GM18499 (cell line): ENCODE measurements around the gene TNRC18.

ENCODE experiments used
- ATAC-seq: cut with Tn5 transposase; IDR thresholded peaks from one replicate; pipeline ENCODE4 v1.9.1; 2021; ENCODE audit warnings: moderate number of reproducible peaks; ENCODE audit not compliant: insufficient read depth, unreplicated experiment

The TNRC18 gene

DNA sequence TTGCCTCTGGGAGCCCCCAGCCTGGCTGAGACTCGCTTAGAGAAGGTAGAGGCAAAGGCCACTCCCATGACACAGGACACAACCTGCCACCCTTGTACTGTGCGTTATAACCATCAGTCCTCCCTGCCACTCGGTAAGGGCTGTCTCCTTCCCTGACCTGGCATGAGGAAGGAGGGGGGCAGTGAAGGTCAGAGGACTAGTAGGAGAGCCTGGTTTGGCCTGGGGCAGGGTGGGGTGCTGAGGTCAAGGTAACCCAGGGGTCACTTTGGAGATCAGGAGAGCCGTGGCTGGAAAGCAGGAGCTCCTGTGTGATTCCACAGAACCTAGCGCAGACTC lies 6.9 kb upstream of the TNRC18 start:
- ATAC-seq, result no peak

- ATAC-seq, result no peak
Measured at GRCh38 chr7:5429857-5430611, 6.4 kb upstream of the TNRC18 start.

- no peak for ATAC-seq
Measured at GRCh38 chr7:5429253-5429856, 5.7 kb upstream of the TNRC18 start.

DNA sequence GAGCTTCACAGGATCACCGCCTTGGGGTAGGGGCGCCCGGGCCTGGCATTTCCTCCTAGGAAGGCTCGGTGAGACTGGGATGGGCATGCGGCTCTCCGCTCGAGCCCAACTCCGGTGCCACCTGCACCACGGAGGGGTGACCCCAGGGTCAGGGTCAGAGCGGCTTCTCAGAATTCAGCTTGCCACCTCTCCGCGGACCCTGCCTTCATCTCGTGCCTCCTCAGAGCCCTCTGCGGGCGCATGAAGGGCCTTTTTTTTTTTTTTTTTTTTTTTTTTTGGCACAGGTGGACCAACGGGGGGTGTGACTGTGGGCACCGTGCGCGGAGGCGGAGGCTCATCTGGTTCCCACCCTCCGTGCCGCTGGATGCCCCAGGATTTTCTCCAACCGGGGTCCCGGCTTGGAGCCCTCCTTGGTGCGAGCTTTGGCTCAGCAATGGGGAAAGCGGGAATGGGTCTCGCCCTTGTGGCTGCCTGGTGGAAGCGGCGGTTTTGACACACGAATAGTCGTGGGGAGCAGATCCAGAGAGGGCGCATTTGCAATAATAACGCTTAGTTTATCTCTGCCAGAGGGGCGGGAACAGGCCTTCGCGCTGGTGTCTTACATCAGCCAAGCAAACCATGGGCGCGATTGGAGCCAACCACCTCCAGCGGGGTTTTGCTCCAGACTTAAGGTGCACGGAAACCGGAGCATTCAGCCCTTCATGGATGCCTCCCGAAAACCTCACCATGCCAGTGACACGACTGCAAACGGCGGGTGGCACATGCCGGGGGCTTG lies 5.0 kb upstream of the TNRC18 start:
- no peak for ATAC-seq

DNA sequence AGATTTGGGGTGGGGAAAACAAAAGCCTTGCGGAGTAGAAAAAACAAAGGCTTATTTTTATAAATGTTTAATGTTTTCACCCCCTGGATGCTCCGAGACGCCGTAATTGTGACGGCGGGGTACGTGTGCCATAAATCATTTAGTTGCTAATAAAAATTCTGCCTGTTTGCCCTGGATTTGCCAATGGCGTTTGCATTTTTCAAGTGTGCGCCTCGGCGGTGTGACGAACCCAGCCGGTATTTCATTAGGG lies 2.5 kb upstream of the TNRC18 start:
- no peak for ATAC-seq

GRCh38 chr7:5425507-5426225 lies 2.0 kb upstream of the TNRC18 start:
- no peak for ATAC-seq

- ATAC-seq, result no peak
Measured at GRCh38 chr7:5424749-5425506, 1.3 kb upstream of the TNRC18 start.

- no peak for ATAC-seq
Measured at GRCh38 chr7:5423976-5424748, 528 bp upstream of the TNRC18 start.

DNA sequence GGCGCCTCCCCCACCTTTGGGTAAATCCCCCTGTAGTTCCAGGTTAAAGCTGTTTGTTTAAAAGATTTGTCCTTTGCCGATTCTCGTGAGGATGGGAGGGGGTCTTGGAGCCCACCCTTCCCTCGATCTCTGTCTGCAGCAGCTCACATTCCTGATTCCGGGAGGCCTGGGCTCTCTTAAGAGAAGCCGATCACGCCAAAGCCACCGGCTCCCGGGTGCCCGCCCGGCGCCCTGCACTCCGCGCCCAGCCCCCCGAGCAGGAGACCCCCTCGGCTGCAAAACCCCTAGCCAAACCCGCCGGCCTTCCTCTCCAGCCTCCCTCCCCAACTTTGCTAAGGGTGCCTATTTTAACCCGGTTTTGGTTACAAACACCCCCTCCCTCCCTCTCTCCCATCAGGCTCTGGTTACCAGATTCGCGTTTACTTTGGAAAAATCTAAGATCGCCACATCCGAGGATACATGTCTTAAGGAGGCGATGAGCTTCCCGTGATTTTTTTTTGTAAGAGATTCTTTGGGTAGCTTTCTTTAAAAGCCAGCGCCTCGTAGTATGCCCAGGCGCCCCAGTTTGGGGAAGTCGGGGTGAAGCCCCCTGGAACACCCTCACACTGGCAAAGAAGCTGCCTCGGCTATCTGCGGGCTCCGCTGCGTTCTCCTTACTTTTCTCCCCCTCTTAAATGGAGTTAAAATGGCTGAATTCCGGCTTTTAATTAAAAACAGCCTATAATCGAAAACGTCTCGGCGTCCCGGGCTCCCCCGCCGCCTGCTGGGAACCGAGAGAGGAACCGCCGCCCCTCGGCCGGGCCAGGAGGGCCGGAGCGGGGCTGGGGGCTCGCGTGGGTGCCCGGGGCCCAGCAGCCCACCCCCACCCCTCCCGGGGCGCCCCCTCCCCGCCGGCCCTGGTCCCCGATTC lies 983 bp downstream of the TNRC18 start:
- no peak for ATAC-seq

DNA sequence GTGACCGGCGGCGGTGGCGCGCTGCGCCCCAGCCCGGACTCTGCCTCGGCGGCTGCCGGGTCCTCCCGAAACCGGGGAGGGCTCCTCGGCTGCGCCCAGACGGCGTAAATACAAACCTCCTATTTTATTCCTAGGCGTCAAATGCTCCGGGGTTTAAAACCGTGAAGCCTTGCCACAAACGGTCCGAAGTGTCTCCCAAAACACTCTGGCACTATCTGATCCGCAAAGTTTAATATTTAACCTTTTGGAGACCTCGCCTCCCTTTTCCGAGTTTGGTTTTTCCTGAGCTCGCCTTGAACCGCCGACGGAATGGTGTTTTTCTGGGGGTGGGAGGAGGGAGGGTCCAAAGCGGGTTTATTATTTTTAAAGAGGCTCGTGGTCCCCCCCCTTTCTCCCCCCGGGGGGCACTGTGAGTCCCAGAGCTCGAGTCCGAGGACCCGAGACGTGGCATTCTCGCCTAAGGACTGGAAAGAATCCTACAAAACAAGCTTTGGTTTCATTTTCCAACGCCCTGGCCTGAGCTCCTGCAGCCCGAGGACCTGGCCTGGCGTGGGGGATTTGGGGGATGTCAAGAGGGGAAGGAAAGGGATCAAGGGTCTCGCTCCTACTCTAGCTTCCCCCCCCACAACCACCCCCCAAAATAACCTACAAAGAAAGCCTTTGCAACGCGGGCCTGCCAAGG lies 1.8 kb downstream of the TNRC18 start:
- no peak for ATAC-seq

GRCh38 chr7:5420881-5421713 lies 2.5 kb downstream of the TNRC18 start:
- ATAC-seq, result no peak

DNA sequence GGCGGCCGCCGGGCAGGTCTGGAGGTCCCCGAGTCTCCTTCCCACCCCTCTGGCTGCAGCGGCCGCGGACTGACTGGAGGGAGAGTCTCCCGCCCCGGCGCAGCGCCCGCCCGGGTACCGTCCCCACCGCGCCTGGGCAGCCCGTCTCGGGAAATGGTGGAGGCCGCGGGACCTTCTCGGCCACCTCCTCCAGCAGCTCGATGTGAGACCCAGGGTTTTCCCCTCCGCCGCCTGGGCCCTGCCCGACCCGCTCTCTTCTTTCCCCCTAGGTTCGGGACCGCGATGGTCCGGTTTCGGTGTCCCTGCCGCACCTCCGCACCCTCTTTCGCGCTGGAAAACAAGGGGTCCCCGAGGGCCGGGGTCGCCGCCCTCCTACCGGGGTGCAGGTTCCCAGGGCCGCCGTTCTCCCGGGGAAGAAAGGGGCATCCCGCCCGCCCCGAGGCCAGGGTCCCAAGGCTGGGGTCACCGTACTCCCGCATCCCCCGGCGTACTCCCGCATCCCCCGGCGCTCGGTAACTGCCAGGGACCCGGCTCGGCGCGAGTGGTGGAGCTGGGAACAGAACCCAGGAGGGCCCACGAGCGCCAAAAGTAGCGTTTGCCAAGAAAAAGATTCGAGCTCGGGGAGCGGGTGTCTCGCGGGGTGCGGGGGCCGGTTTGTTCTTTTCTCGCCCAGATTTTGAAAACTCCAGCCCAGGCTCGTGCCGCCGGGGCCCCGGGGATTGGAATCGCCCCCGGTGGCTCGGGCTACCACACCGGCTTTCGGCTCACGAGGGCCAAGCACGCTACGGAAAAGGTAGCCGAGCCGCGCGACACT lies 3.4 kb downstream of the TNRC18 start:
- ATAC-seq, result no peak

DNA sequence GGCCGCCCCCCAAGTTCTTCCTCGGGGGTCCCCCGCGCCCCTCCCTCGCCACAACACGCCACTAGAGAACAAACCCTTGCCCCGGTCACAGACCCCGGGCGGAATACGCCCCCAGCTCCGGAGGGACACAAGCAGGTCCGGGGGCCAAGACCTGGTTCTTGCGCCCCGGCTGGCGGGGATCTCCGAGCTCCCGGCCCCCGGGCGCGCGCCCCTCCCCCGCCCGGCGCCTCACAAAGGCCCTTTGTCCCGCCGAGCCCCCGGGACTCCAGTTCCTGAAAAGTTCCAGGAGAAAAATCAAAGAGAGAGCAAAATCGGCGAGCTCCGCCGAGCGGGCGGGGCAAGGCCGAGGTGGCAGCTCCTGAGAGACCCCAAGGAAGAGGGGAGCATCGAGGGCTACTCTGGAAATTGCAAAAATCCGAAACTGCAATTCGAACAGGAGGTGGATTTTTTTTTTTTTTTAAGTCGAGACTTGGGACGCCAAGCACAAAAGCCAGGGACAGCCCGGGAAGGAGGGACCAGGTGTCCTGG lies 4.0 kb downstream of the TNRC18 start:
- ATAC-seq, result no peak

DNA sequence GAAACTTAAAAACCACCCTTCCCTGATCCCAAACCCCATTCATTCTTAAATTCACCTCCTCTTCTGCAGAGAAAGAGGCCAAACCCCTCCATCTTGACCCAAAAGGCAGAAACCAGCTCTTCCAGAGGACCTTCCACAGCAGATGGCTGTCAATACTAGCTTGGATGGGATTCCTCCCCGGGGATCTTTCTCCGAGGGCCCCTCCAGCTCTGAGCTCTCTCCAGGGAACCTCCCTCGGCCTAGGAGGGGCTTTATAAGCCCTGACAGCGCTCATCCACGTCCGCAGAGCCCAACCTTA lies 5.4 kb downstream of the TNRC18 start:
- no peak for ATAC-seq

GRCh38 chr7:5417106-5418071 lies 6.2 kb downstream of the TNRC18 start:
- ATAC-seq, result no peak
